GM21367 (cell line): Measurements from ENCODE around the gene C20orf202.

ENCODE experiments used
- ATAC-seq: cut with Tn5 transposase; IDR thresholded peaks from one replicate; pipeline ENCODE4 v1.9.1; 2021; ENCODE audit not compliant: unreplicated experiment

C20orf202 gene

DNA sequence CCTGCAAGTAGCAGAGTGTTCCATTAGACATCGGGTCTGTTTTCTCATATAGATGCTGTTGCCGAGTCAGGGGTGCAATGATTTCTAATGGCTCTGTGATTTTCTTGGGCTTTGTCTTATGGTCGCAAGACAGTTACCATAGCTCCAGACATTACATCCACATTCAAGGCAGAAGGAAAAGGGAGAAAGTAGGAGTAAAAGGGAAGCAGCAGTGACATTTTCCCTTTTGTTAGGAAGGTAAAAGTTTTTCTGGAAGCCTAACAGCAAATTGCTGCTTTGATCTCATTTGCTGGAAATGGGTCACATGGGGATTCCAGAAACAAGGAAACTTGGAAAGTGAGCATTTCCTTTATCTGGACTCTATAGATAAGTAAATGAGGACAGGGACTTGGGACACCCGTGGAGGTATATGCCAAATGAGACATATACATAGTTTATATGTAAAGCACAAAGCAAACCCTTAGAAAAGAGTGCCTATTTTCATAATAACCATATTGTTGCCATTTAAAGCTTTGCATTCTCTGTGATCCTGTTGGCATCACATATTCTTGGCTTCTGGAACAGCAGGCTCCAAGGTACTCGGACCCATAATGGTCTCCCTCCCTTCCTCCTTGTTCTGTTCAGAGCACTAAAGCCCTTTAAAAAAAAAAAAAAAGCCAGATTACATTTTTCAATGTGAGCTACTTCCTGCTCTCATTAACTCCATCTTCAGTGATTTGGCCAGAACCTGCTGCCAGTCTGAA is at the start of gene C20orf202:
Gene C20orf202, plus strand, starts transcription at position 693 of the 743 bp plus-strand sequence. CDS start 132 bp downstream, outside the sequence.
- ATAC-seq = no peak

DNA sequence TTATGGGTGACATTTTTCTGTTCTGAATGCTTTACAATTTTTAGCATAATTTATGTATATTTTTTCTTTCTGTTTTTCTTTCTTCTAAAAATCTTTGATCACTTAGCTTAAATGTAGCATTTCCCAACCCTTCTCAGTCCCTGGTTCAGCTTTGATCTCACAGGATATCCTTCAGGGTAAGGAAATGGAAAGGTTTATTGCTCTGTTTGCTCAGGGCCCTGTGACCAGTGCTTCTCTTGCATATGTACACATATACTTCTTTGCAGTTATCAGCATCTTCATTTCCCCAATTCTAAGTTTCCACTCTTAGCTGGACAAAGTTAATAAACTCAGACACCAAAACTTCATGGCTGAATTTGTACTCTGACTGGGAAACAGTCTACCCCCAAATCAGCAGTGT is 49.0 kb upstream of the C20orf202 start:
- no peak for ATAC-seq

DNA sequence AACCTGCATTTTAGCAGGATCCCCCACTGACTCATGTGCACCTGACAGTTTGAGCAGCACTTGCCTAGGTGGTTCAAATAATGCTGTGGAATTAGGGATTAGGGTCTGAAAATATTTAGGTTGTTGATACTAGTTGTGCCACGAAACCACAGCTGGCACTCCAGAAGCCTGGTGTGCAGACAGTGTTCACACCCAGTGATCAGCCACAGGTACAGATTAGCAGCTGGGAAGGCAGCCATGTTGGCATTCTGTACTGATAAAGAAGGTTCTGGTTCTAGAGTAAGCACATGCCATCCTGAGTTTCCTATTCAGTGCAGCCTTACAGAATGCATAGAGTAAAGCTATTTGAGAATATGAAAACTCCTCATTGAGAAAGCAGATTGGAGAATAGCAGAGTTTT is 48.6 kb upstream of the C20orf202 start:
- ATAC-seq = no peak

DNA sequence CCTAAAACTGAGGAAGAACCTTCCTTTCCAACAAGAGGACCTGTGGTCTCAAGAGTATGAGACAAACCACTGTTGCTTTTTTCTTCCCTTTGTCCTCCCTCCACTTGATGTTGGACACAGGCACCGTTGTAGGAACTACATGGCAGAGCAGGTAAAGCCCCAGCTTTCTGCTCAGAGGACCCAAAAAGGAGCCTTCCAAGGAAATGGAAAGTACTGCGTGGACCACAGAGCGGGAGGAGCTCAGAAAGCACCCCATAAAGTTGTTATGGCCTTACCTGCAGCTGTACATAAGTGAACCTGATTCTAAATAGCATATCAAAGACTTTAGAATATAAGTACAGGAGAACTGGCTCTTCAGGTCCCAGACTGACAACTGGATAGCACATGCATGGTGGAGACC is 47.9 kb upstream of the C20orf202 start:
- ATAC-seq = no peak

DNA sequence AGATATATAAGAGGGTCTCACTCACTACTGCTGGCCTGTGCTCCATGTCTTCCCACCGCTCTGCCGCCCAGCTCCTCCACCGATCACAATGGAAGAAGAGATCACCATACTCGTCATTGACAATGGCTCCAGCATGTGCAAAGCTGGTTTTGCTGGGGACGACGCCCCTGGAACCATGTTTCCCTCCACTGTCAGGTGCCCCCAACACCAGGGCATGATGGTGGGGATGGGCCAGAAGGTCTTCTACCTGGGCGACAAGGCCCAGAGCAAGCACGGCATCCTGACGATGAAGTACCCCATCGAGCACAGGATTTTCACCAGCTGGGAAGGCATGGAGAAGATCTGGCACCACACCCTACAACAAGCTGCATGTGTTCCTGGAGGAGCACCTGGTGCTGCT is 42.8 kb upstream of the C20orf202 start:
- ATAC-seq = no peak

DNA sequence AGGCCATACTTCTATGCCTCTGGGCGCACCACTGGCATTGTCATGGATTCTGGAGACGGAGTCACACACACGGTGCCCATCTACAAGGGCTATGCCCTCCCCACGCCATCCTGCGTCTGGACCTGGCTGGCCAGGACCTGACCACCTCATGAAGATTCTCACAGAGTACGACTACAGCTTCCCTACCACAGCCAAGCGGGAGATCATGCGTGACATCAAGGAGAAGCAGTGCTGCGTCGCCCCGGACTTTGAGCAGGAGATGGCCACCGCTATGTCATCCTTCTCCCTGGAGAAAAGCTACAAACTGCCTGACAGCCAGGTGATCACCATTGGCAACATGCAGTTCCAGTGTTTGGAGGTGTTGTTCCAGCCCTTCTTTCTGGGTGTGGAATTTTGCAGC is 42.3 kb upstream of the C20orf202 start:
- no peak for ATAC-seq

DNA sequence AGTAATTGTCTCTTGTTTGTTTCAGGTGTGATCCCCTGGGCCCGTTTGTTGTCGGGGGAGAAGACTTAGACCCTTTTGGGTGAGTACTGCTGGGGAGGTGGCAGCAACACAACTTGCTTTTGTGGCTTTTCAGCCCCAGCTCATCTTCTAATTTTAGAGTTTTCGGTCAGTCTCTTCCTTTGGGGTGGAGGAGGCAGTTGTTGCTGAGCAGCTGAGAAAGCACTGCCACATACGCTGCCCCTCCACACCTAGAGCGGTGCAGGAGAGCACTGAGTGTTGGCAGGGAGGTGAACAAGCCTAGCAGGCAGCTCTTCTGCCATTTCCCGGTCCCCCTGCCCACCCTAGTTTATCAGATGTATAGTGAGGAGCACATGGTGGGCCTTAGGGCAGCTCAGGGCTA is 40.1 kb upstream of the C20orf202 start:
- ATAC-seq = no peak

DNA sequence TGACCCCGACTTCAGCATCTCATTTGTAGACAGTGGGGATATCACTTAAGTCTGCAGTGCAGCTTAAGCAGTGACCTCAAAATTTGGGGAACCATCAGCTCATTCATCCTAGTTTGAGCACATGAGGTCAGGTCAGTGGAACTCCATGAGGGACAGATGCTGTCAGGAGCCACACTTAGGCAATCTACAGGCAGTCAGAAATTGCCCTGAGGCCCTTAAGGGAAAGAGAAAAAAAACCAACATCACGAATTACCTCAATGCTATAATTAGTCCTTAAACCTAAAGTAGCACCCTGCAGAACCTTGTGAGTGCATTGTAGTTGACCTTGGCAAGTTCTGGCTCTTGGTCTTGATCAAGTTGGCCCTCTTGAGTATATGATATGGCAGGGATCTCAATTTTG is 39.6 kb upstream of the C20orf202 start:
- ATAC-seq = no peak

DNA sequence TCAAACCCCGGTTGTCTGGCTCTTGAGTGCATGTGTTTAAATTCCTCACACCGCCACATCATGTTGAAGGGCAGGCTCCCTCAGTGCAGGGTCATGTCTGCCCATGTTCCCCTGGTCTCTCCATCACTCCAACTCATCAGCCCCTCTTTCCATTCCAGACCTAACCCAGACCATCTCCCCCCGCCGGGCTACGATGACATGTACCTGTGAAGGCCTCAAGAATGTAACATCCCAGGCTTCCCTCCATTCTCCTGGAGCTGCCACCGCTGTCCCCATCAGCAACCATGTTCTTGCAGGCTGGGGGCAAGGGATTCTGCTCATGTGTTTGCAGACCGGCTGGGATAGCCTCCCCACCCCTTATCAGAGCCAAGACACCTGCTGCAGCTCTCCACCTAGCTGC is 38.4 kb upstream of the C20orf202 start:
- no peak for ATAC-seq

DNA sequence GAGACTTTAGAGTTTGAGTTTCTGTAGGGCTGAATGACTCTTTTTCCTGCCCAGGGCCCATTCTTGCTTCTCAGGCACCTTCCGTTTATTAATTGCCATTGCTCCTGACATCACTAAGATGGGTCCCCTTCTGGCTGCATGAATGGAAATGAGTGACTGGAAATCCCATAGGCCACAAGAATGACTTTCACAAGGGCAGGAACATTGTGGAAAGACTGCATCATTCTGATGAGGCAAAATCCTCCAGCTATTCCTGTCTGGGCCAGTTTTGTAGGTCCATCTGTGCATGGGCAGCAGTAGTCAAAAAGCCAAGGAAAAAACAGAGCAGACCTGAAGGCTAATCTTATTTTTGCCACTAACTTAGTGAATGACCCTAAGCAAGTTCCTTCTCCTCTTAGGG is 37.7 kb upstream of the C20orf202 start:
- ATAC-seq = no peak

DNA sequence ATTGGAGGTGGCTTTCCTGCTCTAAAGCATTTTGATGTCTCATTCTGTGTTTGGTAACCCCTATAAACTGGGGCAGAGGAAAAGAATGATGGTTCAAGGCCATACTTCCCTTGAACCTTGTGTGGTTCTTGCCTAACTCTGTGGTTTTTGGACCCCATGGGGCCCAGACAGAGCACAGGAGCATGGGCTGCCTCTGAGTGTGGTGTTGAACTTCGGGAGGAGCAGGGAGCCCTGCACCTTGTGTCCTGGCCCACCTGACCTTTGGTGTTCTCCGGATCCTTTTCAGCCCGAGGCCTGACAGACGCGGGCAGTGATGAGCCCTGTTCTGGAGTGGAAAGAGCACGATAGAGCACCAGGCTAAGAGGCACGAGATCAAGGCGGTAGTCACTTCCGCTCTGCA is 37.3 kb upstream of the C20orf202 start:
- no peak for ATAC-seq

DNA sequence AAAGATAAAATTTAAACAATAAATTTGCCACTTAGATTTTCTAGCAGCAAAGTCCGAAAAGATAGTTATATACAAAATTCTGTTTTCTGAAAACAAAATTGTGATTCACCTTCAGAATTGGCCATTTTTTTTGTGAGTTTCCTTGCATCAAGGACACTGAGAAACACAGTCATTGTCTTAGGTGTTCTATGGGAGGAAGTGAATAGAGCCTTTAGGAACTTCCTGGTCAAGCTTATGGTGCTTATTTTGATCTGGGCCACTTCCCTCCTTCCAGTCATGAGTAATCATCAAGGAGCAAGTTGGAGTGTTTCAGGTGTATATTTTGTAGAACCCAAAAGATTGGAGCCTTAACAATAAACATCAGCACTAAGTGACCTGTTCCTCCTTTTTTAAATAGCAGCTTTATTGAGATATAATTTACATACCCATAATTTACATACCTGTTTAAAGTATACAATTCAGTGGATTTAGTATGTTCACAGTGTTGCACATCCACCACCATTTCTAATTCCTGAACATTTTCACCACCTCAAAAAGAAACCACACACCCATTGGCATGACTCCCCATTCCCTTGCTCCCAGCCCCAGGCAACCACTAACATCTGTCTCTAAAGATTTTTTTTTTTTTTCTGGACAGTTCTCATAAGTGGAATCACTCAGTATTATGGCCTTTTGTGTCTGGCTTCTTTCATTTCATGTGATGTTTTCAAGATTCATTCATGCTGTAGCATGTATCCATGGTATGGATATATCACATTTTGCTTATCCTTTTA is 36.1 kb upstream of the C20orf202 start:
- no peak for ATAC-seq

DNA sequence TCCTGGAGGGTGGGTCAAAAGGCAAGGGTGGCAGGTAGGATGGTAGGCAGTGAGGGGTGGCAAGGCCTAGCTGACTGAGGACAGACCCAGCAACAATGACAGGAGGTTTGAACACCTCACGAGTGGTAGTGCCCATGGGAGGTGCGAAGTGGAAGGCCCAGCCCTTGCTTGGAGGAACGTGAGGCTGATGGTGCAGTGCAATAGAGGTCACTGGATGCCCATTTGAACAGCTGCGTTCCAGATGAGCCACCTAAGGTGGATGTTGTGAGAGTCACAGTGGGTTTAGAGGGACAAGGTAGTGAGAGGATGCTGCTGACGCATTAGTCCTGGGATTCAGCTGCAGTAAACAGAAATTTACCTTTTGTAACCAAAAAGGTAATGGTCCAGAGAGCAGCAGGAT is 34.0 kb upstream of the C20orf202 start:
- no peak for ATAC-seq

DNA sequence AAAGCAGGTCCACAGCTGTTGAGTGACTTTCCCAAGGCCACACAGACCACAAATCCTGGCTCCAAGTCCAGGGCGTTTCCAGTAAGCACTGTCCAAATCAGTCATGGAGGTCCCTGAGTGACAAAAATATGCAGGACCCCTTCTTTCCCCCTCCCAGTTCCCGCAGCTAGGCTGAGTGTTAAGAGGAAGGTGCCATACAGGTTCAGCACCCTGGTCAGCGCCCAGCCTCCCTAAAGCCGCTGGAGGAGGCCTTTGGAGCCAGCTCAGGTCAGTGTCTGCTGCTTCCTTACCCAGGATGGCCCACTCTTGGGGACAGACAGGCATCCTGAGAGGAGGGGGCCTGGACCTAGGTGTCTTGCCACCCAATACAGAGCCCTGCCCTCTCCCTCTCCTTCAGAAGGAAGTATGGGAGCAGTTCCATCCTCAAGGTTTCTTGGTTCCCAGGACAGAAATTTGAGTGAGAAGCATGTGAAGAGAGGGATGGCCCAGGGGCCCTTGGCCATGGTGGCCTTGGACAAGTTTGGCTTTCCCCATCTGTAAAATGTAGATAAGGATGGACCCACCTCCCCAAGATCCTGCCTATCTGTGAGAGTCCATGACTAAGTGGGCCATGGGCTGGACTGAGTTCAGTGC is 31.7 kb upstream of the C20orf202 start:
- ATAC-seq = no peak

DNA sequence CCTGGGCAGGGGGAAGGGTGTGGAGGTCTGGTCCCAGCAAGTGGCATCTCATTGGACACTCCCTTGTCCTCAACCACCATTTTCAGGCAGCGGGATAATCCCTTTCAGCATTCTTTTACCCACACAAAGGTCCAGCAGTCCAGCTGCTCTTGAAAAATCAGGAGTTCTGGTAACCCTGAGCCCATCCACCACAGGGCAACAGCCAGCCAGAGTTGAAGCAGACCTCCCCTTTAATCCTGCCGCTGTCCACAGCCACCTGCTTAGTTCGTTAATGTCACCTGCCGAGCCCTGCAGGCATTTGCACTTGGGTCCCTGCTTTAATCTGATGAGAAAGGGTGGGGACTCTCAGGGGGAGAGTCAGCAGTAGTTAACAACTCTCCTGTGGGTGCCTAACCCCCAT is 29.6 kb upstream of the C20orf202 start:
- no peak for ATAC-seq

DNA sequence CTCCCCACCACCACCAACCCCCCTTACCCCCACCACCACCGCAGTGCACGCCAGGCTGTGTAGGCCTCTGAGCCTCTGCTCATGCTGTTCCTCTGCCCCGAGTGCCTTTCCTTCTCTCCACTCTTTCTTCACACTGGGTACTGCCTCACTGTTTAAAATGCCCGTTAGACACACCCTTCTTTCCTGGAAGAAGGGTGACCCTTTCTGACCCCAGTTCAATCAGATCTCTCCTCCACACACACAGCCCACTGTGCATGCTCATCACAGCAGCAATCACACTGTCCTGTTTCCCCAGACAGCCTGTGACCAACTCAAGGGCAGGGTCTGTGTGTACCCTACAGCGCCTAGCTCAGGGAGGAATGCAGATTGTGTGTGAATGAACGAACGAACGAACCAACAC is 28.5 kb upstream of the C20orf202 start:
- ATAC-seq = no peak

DNA sequence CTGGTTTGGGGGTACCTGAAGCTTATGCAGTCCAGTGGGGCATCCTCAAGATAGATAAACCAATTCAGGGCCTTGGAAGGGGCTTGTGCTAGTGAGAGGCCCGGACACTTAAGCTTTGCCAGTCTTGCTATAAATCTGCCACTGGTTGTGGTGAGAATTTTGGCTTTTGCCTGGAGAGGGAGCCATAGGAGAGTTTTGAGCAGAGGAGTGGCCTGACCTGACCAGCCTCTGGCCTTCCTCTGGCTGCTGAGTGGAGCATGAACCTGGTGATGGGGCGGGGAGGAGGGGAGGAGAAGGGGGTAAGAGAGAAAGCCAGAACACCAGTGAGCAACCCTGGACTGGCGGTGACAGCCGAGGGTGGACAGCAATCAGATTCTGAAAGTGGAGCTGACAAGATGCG is 25.6 kb upstream of the C20orf202 start:
- no peak for ATAC-seq

DNA sequence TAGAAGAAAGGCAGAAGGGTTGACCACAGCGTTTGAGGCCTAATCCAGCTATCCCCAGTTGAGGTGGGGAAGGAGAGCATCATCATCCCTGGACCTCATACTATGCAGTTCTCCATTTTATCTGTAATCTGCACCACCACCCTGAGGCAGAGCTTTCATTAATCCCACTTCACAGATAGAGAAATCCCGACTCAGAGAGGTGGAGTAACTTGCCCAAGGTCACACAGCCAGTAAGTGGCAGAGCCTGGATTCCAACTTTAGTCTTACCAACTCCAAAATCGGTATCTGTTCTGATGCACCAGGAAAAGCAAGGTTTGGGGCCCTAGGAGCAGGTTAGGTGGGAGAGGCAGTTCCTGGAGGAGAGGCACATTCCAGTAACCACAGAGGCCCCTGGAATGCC is 25.2 kb upstream of the C20orf202 start:
- ATAC-seq = no peak

DNA sequence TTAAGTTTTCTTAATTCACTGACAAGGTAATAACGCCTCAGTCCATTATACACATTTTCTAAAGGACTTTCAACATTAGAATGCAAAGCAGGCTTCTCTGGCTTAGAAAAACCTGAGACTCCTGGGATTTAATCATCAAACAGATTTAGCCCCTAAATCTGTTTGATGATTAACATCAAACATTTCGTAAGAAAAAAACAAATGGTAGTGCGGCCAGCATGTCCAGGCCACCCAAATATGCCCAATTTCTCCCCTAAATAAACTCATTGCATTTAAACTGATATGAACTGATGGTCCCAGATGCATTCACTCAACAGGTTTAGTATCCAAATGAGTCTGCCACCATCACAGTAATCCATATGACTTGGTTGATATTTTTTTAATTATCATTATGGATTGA is 24.6 kb upstream of the C20orf202 start:
- no peak for ATAC-seq

DNA sequence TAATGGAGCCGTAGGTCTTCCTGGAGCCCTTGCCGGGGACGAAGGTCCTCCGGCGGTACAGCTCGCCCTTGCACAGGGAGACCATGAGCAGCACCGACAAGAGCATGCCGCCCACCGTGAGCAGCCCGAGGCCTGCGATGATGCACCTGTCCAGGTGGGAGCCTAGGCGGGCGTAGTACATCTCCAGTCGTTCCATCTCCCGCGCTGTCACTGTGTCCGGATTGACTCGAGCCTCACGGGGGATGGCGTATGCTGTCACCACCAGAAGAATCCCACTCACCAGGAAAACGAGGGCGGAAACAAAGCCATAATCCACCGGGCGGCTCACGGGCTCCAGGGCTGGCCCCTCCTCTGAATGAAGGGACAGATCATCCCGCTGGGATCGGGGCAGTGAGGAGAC is 22.3 kb upstream of the C20orf202 start:
- no peak for ATAC-seq

DNA sequence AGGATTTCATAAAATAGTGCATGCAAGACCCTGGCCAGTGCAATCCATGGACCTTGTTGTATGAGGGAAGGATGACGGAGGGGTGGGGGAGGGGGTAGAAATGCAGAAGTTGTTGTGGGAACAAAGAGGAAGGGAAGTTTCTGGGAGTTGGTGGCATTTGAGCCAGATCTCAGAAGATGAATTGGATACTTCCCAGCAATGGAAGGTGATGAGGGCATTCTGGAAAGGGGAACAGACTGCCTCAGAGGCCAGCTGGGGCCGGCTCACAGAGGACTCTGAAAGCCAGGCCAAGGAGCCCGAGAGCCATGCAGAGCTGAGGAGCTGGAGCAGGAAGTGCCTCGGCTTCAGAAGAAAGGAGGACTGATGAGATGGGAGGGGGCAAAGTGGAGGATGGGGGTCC is 21.1 kb upstream of the C20orf202 start:
- ATAC-seq = no peak

DNA sequence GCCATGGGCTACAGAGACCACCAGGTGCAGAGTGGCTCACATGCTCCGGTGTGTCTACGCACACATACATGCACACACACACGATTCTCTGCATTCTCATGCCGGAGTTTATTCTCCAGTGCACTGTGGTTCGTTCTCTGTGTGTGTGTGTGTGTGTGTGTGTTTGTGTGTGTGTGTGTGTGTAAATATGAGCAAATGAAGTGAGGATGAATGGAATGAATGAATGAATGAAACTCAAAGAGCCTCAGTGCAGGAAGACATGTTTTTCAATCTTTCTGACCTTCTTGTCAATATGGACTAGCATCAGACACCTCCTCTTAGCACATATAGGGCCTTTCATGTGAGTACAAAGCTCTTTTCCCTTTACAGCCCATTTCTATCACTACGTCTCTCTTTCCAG is 20.1 kb upstream of the C20orf202 start:
- no peak for ATAC-seq
